Fibroblast of villous mesenchyme (primary cell): ENCODE measurements around the gene HTR3C. TPM values are rescaled to one million over a fixed set of nuclear protein-coding genes. Genes with fewer than 3 reads are reported as not detected.
"Not testable (repeated sequence)": the region's sequence is repeated elsewhere in the genome, so short reads cannot be mapped to it uniquely, and the experiment has no call there.

ENCODE experiments used
- DNase-seq: peaks from one replicate; pipeline ENCODE4 v3.0.0-alpha.2; 2010; ENCODE audit warnings: low read depth
- H3K4me3 ChIP-seq: 2 replicates; pipeline ENCODE4 v1.5.1; 2011; ENCODE audit warnings: low read depth, mild to moderate bottlenecking, low read length
- total RNA-seq: library from RNA; depleted of rRNA; stranded (reverse); fragments of >200 nt; gene quantifications from 2 replicates; pipeline ENCODE4 v1.2.3, GENCODE V29; 2012
- TF ChIP-seq, protein P1 (sequence below): IDR thresholded peaks from 2 replicates; pipeline ENCODE4 v1.5.1; 2012; ENCODE audit warnings: low read depth, mild to moderate bottlenecking, low read length; ENCODE audit not compliant: insufficient read depth

HTR3C gene
- total RNA-seq, 1 donor, result not detected

DNA sequence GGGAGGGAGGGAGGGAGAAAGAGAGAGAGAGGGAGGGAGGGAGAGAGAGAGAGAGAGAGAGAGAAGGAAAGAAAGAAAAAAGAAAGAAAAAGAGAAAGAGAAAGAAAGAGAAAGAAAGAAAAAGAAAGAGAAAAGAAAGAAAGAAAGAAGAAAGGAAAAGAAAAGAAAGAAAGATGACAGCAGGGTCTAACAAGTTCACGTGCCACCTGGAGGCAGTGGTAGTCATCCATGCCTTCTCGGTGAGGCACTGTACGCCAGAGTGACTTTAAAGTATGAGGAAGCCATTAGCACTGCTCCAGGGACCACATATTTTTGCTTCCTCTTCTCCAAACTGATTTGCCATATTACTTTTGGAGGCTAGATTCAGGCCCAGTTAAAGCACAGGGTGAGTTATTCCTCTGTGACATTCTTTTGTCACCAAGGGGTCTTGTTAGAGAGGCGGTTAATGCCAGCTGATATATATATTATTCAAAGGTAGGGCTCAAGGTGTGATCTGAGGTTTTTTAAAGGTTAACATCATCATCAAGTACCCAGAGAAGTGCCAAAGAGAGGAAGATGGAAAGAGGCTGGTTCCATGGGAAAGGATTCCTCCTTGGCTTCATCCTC lies 21.6 kb upstream of the HTR3C start, which contains the start of gene HTR3D:
HTR3D (plus strand) TSS at position 556 of the 606 bp plus-strand sequence; CDS start at position 556, 0 bp downstream.
- no peak for DNase-seq
- no peak within 1 kb of the TSS for H3K4me3 ChIP-seq
- TF ChIP-seq, protein P1, sequence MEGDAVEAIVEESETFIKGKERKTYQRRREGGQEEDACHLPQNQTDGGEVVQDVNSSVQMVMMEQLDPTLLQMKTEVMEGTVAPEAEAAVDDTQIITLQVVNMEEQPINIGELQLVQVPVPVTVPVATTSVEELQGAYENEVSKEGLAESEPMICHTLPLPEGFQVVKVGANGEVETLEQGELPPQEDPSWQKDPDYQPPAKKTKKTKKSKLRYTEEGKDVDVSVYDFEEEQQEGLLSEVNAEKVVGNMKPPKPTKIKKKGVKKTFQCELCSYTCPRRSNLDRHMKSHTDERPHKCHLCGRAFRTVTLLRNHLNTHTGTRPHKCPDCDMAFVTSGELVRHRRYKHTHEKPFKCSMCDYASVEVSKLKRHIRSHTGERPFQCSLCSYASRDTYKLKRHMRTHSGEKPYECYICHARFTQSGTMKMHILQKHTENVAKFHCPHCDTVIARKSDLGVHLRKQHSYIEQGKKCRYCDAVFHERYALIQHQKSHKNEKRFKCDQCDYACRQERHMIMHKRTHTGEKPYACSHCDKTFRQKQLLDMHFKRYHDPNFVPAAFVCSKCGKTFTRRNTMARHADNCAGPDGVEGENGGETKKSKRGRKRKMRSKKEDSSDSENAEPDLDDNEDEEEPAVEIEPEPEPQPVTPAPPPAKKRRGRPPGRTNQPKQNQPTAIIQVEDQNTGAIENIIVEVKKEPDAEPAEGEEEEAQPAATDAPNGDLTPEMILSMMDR, result no peak

DNA sequence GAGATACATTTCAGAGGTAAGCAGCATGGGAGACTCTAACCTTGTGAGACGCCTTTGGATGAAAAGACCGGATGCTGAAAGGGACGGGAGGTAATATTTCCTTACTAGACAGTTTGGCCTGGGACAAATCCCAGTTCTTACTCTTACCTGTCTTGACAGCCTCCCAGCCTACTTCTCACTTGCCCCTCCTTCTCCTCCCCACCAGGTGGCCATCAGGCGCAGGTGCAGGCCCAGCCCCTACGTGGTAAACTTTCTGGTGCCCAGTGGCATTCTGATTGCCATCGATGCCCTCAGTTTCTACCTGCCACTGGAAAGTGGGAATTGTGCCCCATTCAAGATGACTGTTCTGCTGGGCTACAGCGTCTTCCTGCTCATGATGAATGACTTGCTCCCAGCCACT lies 15.0 kb upstream of the HTR3C start:
- TF ChIP-seq, protein P1, result no peak

DNA sequence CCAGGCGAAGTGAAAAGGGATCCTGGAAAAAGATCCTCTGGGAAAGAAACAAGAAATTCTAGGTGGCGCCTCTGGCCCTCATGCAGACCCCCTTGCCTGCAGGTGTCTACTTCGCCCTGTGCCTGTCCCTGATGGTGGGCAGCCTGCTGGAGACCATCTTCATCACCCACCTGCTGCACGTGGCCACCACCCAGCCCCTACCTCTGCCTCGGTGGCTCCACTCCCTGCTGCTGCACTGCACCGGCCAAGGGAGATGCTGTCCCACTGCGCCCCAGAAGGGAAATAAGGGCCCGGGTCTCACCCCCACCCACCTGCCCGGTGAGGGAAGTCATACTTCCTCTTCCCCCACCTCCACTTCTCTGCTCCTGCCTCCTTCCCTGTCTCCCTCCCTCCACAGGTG lies 14.5 kb upstream of the HTR3C start:
- H3K4me3 ChIP-seq, DNase-seq: not testable (repeated sequence)

More for the DNA sequence above, 15.0 kb upstream of the HTR3C start:
- no peak for DNase-seq
- no peak overlapping the region for H3K4me3 ChIP-seq

DNA sequence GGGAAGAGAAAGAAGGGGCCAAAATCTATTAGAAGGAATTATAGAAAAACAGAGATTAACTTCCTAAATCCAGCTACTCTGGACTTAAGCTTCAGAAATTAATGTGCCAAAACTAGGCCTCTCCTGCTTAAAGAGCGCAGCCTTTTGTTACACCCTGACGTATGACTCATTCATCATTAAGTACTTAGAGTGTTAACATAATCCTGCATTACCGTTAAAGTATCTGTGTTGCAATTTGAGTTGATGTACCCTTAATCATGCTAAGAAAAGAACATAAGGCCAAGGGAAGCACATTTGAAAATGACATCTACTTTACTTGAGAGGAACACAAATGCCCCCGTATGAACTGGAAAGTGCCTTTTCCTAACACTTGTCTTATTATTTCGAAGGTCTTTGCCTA lies 13.4 kb upstream of the HTR3C start:
- H3K4me3 ChIP-seq, result no peak overlapping the region
- TF ChIP-seq, protein P1, result no peak
- DNase-seq, result peak; percentile 91

DNA sequence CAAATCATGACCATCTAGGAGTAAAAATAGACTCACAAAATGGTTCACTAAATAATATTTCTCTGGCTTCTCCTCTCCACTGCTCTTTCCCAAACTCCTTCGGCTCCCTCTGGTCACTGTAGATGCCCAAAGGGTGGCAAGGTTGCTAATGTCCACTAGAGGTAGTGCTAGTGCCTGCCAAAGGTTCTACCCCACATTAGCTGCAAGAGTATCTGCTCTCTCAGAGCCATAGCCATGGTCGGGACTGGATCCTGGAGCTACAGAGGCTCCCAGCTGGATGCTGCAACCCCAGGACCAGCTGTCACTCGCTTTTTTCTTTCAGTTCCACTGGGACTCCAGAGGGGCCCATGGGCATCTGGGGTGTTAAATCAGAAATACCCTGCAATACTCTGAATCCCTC lies 12.8 kb upstream of the HTR3C start:
- H3K4me3 ChIP-seq, result no peak overlapping the region
- TF ChIP-seq, protein P1, result peak; percentile 48
- peak; percentile 23 for DNase-seq

DNA sequence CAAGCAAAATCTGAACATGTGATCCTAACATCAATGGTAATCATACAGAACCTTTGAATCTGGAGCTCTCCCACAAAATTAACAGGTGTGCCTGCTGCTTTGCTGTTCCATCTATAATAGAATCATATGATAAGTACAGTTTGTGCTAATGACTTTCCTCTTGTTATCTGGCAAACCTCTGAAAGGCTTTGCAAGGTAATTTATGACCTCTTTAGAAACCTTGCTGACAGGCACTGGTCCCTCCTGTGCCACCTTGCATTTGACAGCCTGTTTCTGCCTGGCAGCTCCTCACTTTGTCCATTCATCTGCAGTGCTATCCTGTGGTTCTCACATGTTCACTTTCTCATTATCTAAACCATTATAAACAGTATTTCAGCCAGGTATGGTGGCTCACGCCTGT lies 10.2 kb upstream of the HTR3C start:
- no peak for DNase-seq
- H3K4me3 ChIP-seq, result no peak overlapping the region
- TF ChIP-seq, protein P1, result no peak

DNA sequence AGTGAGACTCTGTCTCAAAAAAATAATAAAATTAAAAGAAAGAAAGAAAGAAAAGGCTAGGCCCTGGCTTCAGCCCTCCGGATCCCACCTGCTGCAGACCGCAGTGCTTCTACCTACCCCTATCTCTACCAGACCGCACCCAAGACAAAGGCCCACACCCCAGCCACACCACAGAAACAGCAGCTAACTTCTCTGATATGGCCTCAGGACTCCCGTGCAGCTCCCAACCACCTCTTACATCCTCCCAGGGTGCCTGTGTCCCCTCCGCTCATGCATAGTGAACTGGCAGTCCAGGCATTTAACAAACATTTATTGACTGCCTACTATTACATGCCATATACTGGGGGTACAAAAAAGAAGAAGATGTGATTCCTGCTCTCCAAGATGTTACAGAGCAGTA lies 6.9 kb upstream of the HTR3C start:
- DNase-seq, result no peak
- TF ChIP-seq, protein P1, result no peak
- H3K4me3 ChIP-seq, result no peak overlapping the region
